Right lung (tissue), 10 donors: ENCODE results near the gene ZNF627. TPM values are rescaled to one million over a fixed set of nuclear protein-coding genes. Genes with fewer than 3 reads are reported as not detected.
"Not testable (repeated sequence)": the region's sequence is repeated elsewhere in the genome, so short reads cannot be mapped to it uniquely, and the experiment has no call there.

Experiments used
- DNase-seq, 2 donors: peaks; one replicate each; pipeline ENCODE4 v3.0.0-alpha.2; 2013
- long read RNA-seq, 8 donors: transcript quantifications; one replicate each; lab custom pipeline, GENCODE V29; 2026
- polyA plus RNA-seq, 5 donors: library from polyadenylated mRNA; unstranded; fragments of 120-200 nt; gene quantifications; one replicate each; pipeline versions ENCODE4 v1.2.1 to v1.2.3, GENCODE V29; 2013; ENCODE audit warnings: inconsistent platforms in 1 of 5, low replicate concordance in 1 of 5; ENCODE audit not compliant: insufficient read length in 5 of 5, insufficient read depth in 1 of 5

ZNF627 gene
- 10 to 100 TPM; 29.8 to 43.8 (median 37.0) TPM for polyA plus RNA-seq
- long read RNA-seq, donor 1, transcript ZNF627-201 (4 exons, 2,840 nt): major isoform, 14 of 14 reads
- long read RNA-seq, donor 1, partial matches to known transcripts: 0 of 14 reads
- long read RNA-seq, donor 1, other reads (novel, unspliced or antisense): 0 of 14 reads
- long read RNA-seq, donor 2, transcript ZNF627-201 (4 exons, 2,840 nt): major isoform, 11 of 11 reads
- long read RNA-seq, donor 2, partial matches to known transcripts: 0 of 11 reads
- long read RNA-seq, donor 2, other reads (novel, unspliced or antisense): 0 of 11 reads
- long read RNA-seq, donor 3, transcript ZNF627-201 (4 exons, 2,840 nt): major isoform, 11 of 11 reads
- long read RNA-seq, donor 3, partial matches to known transcripts: 0 of 11 reads
- long read RNA-seq, donor 3, other reads (novel, unspliced or antisense): 0 of 11 reads
- long read RNA-seq, donor 4, transcript ZNF627-201 (4 exons, 2,840 nt): major isoform, 15 of 15 reads
- long read RNA-seq, donor 4, partial matches to known transcripts: 0 of 15 reads
- long read RNA-seq, donor 4, other reads (novel, unspliced or antisense): 0 of 15 reads
- long read RNA-seq, donor 5, transcript ZNF627-201 (4 exons, 2,840 nt): major isoform, 24 of 24 reads
- long read RNA-seq, donor 5, partial matches to known transcripts: 0 of 24 reads
- long read RNA-seq, donor 5, other reads (novel, unspliced or antisense): 0 of 24 reads
- long read RNA-seq, donor 6, transcript ZNF627-201 (4 exons, 2,840 nt): major isoform, 22 of 22 reads
- long read RNA-seq, donor 6, partial matches to known transcripts: 0 of 22 reads
- long read RNA-seq, donor 6, other reads (novel, unspliced or antisense): 0 of 22 reads
- long read RNA-seq, donor 7, transcript ZNF627-201 (4 exons, 2,840 nt): major isoform, 5 of 5 reads
- long read RNA-seq, donor 7, partial matches to known transcripts: 0 of 5 reads
- long read RNA-seq, donor 7, other reads (novel, unspliced or antisense): 0 of 5 reads
- long read RNA-seq, donor 8, transcript ZNF627-201 (4 exons, 2,840 nt): major isoform, 7 of 7 reads
- long read RNA-seq, donor 8, partial matches to known transcripts: 0 of 7 reads
- long read RNA-seq, donor 8, other reads (novel, unspliced or antisense): 0 of 7 reads

- peak; percentile 97 to 98 for DNase-seq
These were observed at the start of gene ZNF627 for GRCh38 chr19:11597202-11598102. Gene ZNF627, plus strand, starts transcription at chr19:11597483. Its CDS starts 145 bp downstream, at chr19:11597628.

- DNase-seq: no peak
These were observed 49.2 kb upstream of the ZNF627 start for GRCh38 chr19:11547929-11548700.

GRCh38 chr19:11549386-11549953, 47.8 kb upstream of the ZNF627 start:
- DNase-seq: no peak

GRCh38 chr19:11550265-11550664, 47.0 kb upstream of the ZNF627 start:
- no peak for DNase-seq

GRCh38 chr19:11551603-11552235, 45.6 kb upstream of the ZNF627 start:
- no peak for DNase-seq

GRCh38 chr19:11552666-11553372, 44.5 kb upstream of the ZNF627 start:
- DNase-seq: no peak

GRCh38 chr19:11554160-11554559, 43.1 kb upstream of the ZNF627 start:
- no peak for DNase-seq

GRCh38 chr19:11555246-11555645, 42.0 kb upstream of the ZNF627 start:
- DNase-seq: no peak

GRCh38 chr19:11556634-11557420, 40.5 kb upstream of the ZNF627 start:
- no peak for DNase-seq

- peak; percentile 97 for DNase-seq
These were observed 38.1 kb upstream of the ZNF627 start, which contains the start of gene ELOF1 for GRCh38 chr19:11558881-11559828. Gene ELOF1, minus strand, starts transcription at chr19:11559230. Its CDS starts 4,883 bp downstream, at chr19:11554347.

GRCh38 chr19:11560404-11561051, 36.8 kb upstream of the ZNF627 start:
- peak in 1 of 2 donors; percentile 56 for DNase-seq

GRCh38 chr19:11563532-11563931, 33.8 kb upstream of the ZNF627 start:
- no peak for DNase-seq

GRCh38 chr19:11564082-11564807, 33.0 kb upstream of the ZNF627 start:
- not testable (repeated sequence) for DNase-seq

GRCh38 chr19:11565649-11565980, 31.7 kb upstream of the ZNF627 start:
- DNase-seq: not testable (repeated sequence)

- DNase-seq: no peak
These were observed 31.1 kb upstream of the ZNF627 start for GRCh38 chr19:11566164-11566563.
